Sigmoid colon (tissue), 4 donors: ENCODE measurements around the gene PDE6D.

Source experiments
- CTCF ChIP-seq, 4 experiments: fragments of 450-650 bp in 3 of 4; fragments of 200-600 bp in 1 of 4; IDR thresholded peaks; one replicate each; pipeline ENCODE4 v1.5.1; 2016 to 2019; ENCODE audit warnings: antibody characterized with exemption in 4 of 4, mild to moderate bottlenecking in 3 of 4, moderate library complexity in 2 of 4
- POLR2A ChIP-seq, 2 donors: fragments of 450-650 bp; IDR thresholded peaks; one replicate each; pipeline ENCODE4 v1.6.1; 2016; ENCODE audit warnings: antibody characterized with exemption in 2 of 2, mild to moderate bottlenecking in 2 of 2, moderate library complexity in 2 of 2
- POLR2AphosphoS5 ChIP-seq, 4 donors: sonication (generic); formaldehyde crosslinking; IDR thresholded peaks; one replicate each; pipeline ENCODE4 v1.6.1; 2017; ENCODE audit warnings: antibody characterized with exemption in 4 of 4

DNA sequence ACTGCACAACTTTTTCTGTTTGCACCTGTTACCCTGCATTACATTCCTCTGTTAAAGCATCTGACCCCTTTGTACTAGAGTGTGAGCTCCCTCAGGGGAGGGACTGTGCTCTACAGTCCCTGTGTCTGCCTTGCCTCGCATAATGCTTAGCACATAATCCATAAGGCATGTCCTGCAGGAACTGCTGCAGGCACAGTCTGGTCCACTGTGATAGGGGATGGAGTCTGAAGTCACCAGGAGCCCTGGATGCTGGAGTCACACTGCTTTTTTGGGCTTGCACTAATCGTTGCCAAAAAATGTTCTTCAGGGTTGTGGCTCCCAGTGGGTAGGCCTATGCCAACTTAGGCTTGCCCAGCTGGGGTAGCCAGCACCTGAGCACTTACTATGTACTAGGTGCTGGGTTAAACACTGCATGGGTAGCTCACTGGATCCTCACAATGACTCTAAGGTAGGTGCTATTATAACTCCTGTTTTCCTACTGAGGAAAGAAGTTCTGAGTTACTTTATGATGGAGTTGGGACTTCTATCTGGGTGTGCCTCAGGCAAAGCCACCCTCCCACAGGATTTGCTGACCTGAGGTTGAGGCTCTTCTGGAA lies 38.5 kb upstream of the PDE6D start:
- TF ChIP-seq CTCF (IDR thresholded peaks at IDR 0.05) (no peak), POLR2A (IDR thresholded peaks at IDR 0.05) (no peak), POLR2AphosphoS5 (IDR thresholded peaks at IDR 0.05) (no peak)
